Upper lobe of right lung (tissue), 1 donor: ENCODE results near the gene NIT1. TPM values are rescaled to one million over a fixed set of nuclear protein-coding genes. Genes with fewer than 3 reads are reported as not detected.
A peak's percentile ranks its signal among the peaks of the same experiment; 100 is the strongest.

Experiments
- ATAC-seq: fragments of 200-7000 bp; cut with Tn5 transposase; one replicate; pipeline ENCODE4 v1.9.1; 2020; ENCODE audit warnings: mild to moderate bottlenecking, moderate library complexity
- DNase-seq: peaks from one replicate; pipeline ENCODE4 v3.0.0-alpha.2; 2020
- H3K27ac ChIP-seq: fragments of 200-600 bp; one replicate; pipeline ENCODE4 v1.8.0; 2022
- H3K27me3 ChIP-seq: fragments of 200-600 bp; one replicate; pipeline ENCODE4 v1.8.0; 2022; ENCODE audit warnings: mild to moderate bottlenecking
- H3K36me3 ChIP-seq: fragments of 200-600 bp; one replicate; pipeline ENCODE4 v1.8.0; 2022
- H3K4me1 ChIP-seq: fragments of 200-600 bp; one replicate; pipeline ENCODE4 v1.8.0; 2022
- H3K4me3 ChIP-seq: fragments of 200-600 bp; one replicate; pipeline ENCODE4 v1.8.0; 2022; ENCODE audit warnings: mild to moderate bottlenecking
- H3K9me3 ChIP-seq: fragments of 200-600 bp; one replicate; pipeline ENCODE4 v1.8.0; 2022
- CTCF ChIP-seq: fragments of 200-600 bp; IDR thresholded peaks from one replicate; pipeline ENCODE4 v1.8.0; 2022; ENCODE audit warnings: antibody characterized with exemption
- intact Hi-C: fragments of 100-400 bp; cut with DNase I; formaldehyde crosslinking; loops from one replicate; pipeline ENCODE4 v1.11.0; 2022
- total RNA-seq: library from RNA; stranded (reverse); fragmentation: NEBNext Ultra II Directional; extraction: Animal tissue kit (Norgen Biotek cat#: 25700); gene quantifications from one replicate; pipeline ENCODE4 v1.2.1, GENCODE V29; 2021
- donor health status: DM: no; HTN: yes; CAD: no; lungs with severe emphysema.

Gene NIT1
- total RNA-seq, 1 donor from 2014 or later = 42.1 TPM

- intact Hi-C loops = no loop called here
- no peak for ATAC-seq
- Histone ChIP-seq H3K4me3 (no peak overlapping the region), H3K36me3 (no peaks in the 10 kb centered on the region), H3K27ac (peak overlapping the region; percentile 39), H3K9me3 (no peaks in the 10 kb centered on the region), H3K4me1 (peaks cover 13% of the 10 kb centered on the region), H3K27me3 (no peaks in the 10 kb centered on the region)
- DNase-seq = no peak
- no peak for TF ChIP-seq CTCF
Measured at GRCh38 chr1:161082483-161082882, 35.4 kb upstream of the NIT1 start.

- no peak for TF ChIP-seq CTCF
- Histone ChIP-seq H3K27ac (peak overlapping the region; percentile 42), H3K9me3 (no peaks in the 10 kb centered on the region), H3K4me1 (peaks cover 13% of the 10 kb centered on the region), H3K4me3 (no peak overlapping the region), H3K36me3 (no peaks in the 10 kb centered on the region), H3K27me3 (no peaks in the 10 kb centered on the region)
- DNase-seq (peak; percentile 97), ATAC-seq (peak; percentile 96)
- intact Hi-C loops = no loop called here
Measured at GRCh38 chr1:161082996-161083747, 34.7 kb upstream of the NIT1 start.

GRCh38 chr1:161083748-161084596 lies 33.9 kb upstream of the NIT1 start:
- Histone ChIP-seq H3K4me1 (peaks cover 13% of the 10 kb centered on the region), H3K4me3 (no peak overlapping the region), H3K36me3 (no peaks in the 10 kb centered on the region), H3K9me3 (no peaks in the 10 kb centered on the region), H3K27me3 (no peaks in the 10 kb centered on the region), H3K27ac (peak overlapping the region; percentile 42)
- DNase-seq (no peak), ATAC-seq (no peak)
- TF ChIP-seq CTCF = no peak
- intact Hi-C loops = no loop called here

- Histone ChIP-seq H3K27ac (no peak overlapping the region), H3K4me1 (peaks cover 13% of the 10 kb centered on the region), H3K4me3 (no peak overlapping the region), H3K27me3 (no peaks in the 10 kb centered on the region), H3K9me3 (no peaks in the 10 kb centered on the region), H3K36me3 (no peaks in the 10 kb centered on the region)
- intact Hi-C loops = no loop called here
- no peak for ATAC-seq
- no peak for DNase-seq
- no peak for TF ChIP-seq CTCF
Measured at GRCh38 chr1:161084597-161084988, 33.3 kb upstream of the NIT1 start.

GRCh38 chr1:161085165-161085564 lies 32.7 kb upstream of the NIT1 start:
- Histone ChIP-seq H3K9me3 (no peaks in the 10 kb centered on the region), H3K4me3 (no peak overlapping the region), H3K4me1 (peaks cover 13% of the 10 kb centered on the region), H3K27ac (no peak overlapping the region), H3K27me3 (no peaks in the 10 kb centered on the region), H3K36me3 (no peaks in the 10 kb centered on the region)
- no peak for TF ChIP-seq CTCF
- ATAC-seq (no peak), DNase-seq (no peak)
- intact Hi-C loops = no loop called here
